Thoracic aorta (tissue), 2 donors: Measurements from ENCODE around the gene LTA4H. TPM values are rescaled to one million over a fixed set of nuclear protein-coding genes. Genes with fewer than 3 reads are reported as not detected.

Source experiments
- ATAC-seq: fragments of 150-250 bp; one replicate; pipeline ENCODE4 v1.8.0; 2017; ENCODE audit warnings: low read depth; ENCODE audit not compliant: insufficient number of reproducible peaks, low FRiP score
- DNase-seq: peaks from one replicate; pipeline ENCODE4 v3.0.0-alpha.2; 2020; ENCODE audit warnings: low spot score
- H3K27ac ChIP-seq, 2 donors: fragments of 200-600 bp; sonication (generic); 1 replicate in 1 of 2; 2 replicates in 1 of 2; pipeline ENCODE4 v1.5.1; 2016; ENCODE audit warnings: mild to moderate bottlenecking in 2 of 2, moderate library complexity in 2 of 2
- H3K27me3 ChIP-seq: fragments of 200-600 bp; sonication (generic); replicated peaks from 2 replicates; pipeline ENCODE4 v1.6.0; 2016; ENCODE audit warnings: mild to moderate bottlenecking; ENCODE audit not compliant: insufficient read depth
- H3K36me3 ChIP-seq: fragments of 200-600 bp; sonication (generic); one replicate; pipeline ENCODE4 v1.5.1; 2016
- H3K4me1 ChIP-seq, 2 donors: fragments of 200-600 bp; sonication (generic); 1 replicate in 1 of 2; 2 replicates in 1 of 2; pipeline versions ENCODE4 v1.5.1 to v1.6.0; 2016; ENCODE audit warnings: low read depth in 2 of 2, mild to moderate bottlenecking in 1 of 2; ENCODE audit not compliant: control insufficient read depth in 1 of 2
- H3K4me3 ChIP-seq: fragments of 200-600 bp; sonication (generic); 2 replicates; pipeline ENCODE4 v1.5.1; 2016; ENCODE audit warnings: mild to moderate bottlenecking
- H3K9me3 ChIP-seq: fragments of 200-600 bp; sonication (generic); 2 replicates; pipeline ENCODE4 v1.5.1; 2016
- total RNA-seq, 2 donors: library from RNA; depleted of rRNA; stranded (reverse); fragments of >200 nt; gene quantifications; one replicate each; pipeline versions ENCODE4 v1.1.0 to v1.2.3, GENCODE V29; 2016
- TF ChIP-seq, protein P1 (sequence below): fragments of 200-600 bp; sonication (generic); IDR thresholded peaks from one replicate; pipeline ENCODE4 v1.5.1; 2019; ENCODE audit warnings: antibody characterized with exemption

Gene LTA4H
- total RNA-seq, 2 donors from 2014 or later, result 39.9 to 68.5 TPM

DNA sequence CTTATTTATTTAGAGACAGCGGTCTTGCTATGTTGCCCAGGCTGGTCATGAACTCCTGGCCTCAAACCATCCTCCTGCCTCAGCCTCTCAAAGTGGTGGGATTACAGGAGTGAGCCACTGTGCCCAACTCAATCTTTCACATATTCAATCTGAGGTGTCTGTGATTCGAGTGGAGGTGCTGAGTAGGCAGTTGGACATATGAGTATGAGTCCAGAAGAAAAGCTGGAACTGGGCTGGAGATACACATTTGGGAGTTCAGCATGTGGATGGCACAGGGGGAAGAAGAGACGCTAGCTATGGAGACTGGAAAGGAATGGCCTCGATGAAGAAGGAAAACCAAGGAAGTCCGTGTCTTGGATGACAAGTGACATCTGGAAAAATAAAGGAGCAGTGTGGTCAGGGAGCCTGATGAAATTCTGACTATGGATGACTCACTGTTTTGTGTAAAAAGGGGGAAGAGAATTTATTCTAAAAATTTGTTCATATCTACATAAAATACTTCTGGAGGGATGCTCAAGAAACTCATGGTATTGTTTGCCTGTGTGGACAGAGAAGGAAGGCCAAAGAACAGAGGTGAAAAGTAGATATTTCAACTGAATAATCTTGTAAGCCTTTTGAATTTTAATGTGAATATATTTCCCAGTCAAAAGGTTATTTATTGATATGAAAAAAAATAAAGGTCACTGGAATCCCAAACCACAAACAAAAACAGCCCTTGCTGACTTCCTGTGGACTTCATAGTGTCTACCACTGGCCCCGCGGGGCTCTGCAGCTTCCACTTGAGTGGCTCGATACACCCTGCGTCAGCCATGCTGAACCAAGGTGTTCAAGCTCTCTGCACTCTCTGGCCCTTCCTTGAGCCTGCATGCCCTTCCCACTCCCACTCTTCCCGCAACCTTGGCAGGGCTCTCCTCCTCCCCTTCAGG is 8.9 kb upstream of the LTA4H start:
- Histone ChIP-seq H3K36me3 (no peaks in the 10 kb centered on the region), H3K27me3 (no peaks in the 10 kb centered on the region), H3K4me3 (no peak overlapping the region), H3K4me1 (peaks cover 7 to 15% of the 10 kb centered on the region in 2 donors), H3K9me3 (no peaks in the 10 kb centered on the region), H3K27ac (no peak overlapping the region)
- ATAC-seq (no peak), DNase-seq (no peak)
- TF ChIP-seq, protein P1, sequence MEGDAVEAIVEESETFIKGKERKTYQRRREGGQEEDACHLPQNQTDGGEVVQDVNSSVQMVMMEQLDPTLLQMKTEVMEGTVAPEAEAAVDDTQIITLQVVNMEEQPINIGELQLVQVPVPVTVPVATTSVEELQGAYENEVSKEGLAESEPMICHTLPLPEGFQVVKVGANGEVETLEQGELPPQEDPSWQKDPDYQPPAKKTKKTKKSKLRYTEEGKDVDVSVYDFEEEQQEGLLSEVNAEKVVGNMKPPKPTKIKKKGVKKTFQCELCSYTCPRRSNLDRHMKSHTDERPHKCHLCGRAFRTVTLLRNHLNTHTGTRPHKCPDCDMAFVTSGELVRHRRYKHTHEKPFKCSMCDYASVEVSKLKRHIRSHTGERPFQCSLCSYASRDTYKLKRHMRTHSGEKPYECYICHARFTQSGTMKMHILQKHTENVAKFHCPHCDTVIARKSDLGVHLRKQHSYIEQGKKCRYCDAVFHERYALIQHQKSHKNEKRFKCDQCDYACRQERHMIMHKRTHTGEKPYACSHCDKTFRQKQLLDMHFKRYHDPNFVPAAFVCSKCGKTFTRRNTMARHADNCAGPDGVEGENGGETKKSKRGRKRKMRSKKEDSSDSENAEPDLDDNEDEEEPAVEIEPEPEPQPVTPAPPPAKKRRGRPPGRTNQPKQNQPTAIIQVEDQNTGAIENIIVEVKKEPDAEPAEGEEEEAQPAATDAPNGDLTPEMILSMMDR, result no peak

DNA sequence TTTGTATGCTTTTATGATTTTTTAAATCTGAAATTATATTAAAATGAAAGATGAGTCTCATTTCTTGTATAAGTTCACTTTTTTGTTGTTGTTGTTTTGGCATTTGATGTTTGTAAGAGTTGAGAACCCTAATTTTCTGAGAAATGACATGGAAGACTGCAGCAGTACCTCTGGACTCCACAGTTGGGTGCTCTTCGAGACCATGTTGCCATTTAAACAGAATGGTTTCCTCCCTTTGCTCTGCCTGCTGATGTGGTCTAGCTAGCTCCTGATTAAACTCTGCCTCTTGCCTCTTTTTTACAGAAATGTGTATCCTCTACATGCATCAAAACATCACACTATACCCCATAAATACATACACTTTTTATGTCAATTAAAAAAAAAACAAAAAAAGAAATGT is 5.8 kb upstream of the LTA4H start:
- DNase-seq, result no peak
- TF ChIP-seq, protein P1, result no peak
- H3K36me3 ChIP-seq, result no peaks in the 10 kb centered on the region
- ATAC-seq, result no peak
- no peaks in the 10 kb centered on the region for H3K4me1 ChIP-seq
- no peaks in the 10 kb centered on the region for H3K9me3 ChIP-seq
- no peak overlapping the region for H3K4me3 ChIP-seq
- no peaks in the 10 kb centered on the region for H3K27me3 ChIP-seq
- H3K27ac ChIP-seq, result no peak overlapping the region

DNA sequence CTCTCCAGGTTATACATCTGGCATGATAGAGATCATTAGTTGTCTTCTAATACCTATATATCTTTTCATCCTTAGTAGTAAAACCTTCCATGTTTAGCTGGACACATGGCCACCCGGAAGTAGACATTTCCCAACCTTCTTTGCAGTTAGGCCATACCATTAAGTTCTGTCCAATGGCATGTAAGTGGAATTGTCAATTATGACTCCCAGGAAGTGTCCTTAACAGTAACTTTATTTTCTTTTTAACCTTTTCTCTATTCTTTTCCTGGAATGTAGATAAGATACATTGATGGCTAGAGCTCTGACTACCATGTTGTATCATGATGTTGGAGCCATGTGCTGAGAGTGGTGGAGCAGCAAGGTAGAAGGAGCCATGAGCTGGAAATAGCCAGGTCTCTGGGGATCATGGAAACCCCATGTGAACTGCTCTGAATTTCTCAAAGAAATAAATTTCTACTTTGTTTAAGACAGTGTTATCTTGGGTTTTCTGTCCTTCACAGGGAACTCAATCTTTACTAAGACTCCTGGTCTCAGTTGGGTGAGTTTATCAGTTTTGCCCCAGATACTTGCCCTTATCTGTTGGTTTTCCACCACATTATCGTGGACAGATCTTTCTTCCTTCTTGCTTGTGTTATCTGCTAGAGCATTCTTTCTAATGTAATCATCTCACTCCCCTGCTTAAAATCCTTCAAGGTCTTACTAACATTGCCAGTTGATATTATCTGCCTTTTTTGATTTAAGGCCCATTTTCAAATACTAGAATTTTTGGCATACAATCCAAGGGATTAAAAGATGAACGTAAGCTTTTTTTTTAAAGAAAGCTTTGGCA is 5.1 kb upstream of the LTA4H start:
- Histone ChIP-seq H3K27me3 (no peaks in the 10 kb centered on the region), H3K4me1 (no peaks in the 10 kb centered on the region), H3K36me3 (no peaks in the 10 kb centered on the region), H3K27ac (no peak overlapping the region), H3K9me3 (no peaks in the 10 kb centered on the region), H3K4me3 (no peak overlapping the region)
- DNase-seq, result no peak
- TF ChIP-seq, protein P1, result no peak
- ATAC-seq, result no peak

DNA sequence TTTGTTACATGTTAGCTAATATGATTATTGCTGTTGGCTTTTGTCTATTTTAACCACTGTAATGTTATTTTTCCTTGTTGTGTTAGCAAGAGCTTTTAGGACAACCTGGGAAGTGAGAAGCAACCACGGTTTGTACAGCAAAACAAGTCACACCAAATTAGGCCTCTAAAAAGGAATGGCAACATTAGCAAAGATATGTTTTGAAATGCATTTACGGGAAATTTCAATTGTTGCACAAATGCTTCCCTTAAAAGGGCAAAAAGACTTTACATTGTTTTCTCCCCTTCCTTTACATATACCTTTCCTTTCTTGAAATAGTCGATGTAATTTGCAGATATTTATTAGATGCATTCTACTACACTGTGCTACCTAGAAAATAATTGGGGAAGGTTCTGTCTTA is 4.1 kb upstream of the LTA4H start:
- Histone ChIP-seq H3K9me3 (no peaks in the 10 kb centered on the region), H3K27me3 (no peaks in the 10 kb centered on the region), H3K4me1 (peaks cover 0 to 2% of the 10 kb centered on the region in 2 donors), H3K4me3 (no peak overlapping the region), H3K27ac (no peak overlapping the region), H3K36me3 (no peaks in the 10 kb centered on the region)
- DNase-seq (no peak), ATAC-seq (no peak)
- TF ChIP-seq, protein P1, result no peak

DNA sequence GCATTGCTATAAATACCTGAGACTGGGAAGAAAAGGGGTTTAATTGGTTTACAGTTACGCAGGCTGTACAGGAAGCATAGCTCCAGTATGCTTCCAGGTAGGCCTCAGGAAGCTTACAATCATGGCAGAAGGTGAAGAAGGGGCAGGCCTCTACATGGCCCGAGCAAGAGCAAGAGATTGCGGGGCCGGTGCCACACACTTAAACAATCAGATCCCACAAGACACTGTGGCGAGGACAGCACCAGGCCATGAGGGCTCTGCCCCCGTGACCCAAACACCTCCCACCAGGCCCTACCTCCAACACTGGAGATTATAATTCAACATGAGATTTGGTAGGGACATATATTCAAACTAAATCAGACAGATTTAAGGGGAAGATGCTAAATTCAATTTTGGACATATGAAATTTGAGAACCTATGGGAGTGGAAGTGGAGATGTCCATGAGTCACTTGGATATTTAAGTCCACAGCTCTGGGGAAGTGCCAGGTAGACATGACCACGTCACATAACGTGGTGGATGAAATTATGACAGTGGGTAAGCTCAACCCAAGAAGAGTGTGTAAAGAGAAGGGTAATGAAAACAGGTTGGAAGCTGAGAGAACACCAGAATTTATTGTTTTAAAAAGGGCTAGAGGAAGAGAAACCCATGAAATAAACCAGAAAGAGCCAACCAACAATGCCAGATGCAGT is 1.5 kb upstream of the LTA4H start:
- TF ChIP-seq, protein P1, result no peak

More for the DNA sequence above, 1.5 kb upstream of the LTA4H start:
- DNase-seq, result no peak
- Histone ChIP-seq H3K9me3 (no peaks in the 10 kb centered on the region), H3K4me3 (no peak overlapping the region), H3K36me3 (no peaks in the 10 kb centered on the region), H3K27me3 (no peaks in the 10 kb centered on the region), H3K4me1 (peaks cover 11 to 24% of the 10 kb centered on the region in 2 donors), H3K27ac (no peak overlapping the region)
- ATAC-seq, result no peak
